C4-2B (cell line): ENCODE results near the gene TOGARAM1.

ENCODE experiments used
- ZFX ChIP-seq: fragments of 450-650 bp; IDR thresholded peaks from 2 replicates; pipeline ENCODE4 v1.6.1; 2017
- TF ChIP-seq, protein P1 (sequence below): fragments of 450-650 bp; conservative IDR thresholded peaks from 2 replicates; pipeline ENCODE4 v1.5.1; 2017; ENCODE audit warnings: mild to moderate bottlenecking

DNA sequence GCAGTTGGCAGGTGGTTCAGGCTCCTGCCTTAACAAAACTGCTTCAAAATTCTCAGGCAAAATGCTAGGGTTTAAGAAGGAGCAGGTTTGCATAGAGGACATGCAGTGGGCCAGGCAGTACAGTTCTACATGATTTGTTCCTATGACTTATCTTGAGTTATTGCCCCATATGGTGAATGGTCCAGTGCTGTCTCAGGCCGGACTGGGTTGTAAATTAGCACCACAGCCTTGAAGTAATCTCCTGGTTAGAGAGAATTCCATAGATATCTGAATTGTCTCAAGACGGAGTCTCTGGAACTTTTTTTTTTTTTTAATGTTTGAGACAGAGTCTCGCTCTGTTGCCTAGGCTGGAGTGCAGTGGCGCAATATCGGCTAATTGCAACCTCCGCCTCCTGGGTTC lies 110.1 kb downstream of the TOGARAM1 start:
- TF ChIP-seq ZFX = no peak
- TF ChIP-seq, protein P1, sequence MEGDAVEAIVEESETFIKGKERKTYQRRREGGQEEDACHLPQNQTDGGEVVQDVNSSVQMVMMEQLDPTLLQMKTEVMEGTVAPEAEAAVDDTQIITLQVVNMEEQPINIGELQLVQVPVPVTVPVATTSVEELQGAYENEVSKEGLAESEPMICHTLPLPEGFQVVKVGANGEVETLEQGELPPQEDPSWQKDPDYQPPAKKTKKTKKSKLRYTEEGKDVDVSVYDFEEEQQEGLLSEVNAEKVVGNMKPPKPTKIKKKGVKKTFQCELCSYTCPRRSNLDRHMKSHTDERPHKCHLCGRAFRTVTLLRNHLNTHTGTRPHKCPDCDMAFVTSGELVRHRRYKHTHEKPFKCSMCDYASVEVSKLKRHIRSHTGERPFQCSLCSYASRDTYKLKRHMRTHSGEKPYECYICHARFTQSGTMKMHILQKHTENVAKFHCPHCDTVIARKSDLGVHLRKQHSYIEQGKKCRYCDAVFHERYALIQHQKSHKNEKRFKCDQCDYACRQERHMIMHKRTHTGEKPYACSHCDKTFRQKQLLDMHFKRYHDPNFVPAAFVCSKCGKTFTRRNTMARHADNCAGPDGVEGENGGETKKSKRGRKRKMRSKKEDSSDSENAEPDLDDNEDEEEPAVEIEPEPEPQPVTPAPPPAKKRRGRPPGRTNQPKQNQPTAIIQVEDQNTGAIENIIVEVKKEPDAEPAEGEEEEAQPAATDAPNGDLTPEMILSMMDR = no peak
